GM21529 (cell line): Measurements from ENCODE around the gene CTBS.

Experiments used
- ATAC-seq: cut with Tn5 transposase; IDR thresholded peaks from one replicate; pipeline ENCODE4 v1.9.1; 2021; ENCODE audit not compliant: unreplicated experiment

Gene CTBS

GRCh38 chr1:84506729-84507453 lies 67.3 kb downstream of the CTBS start:
- ATAC-seq: no peak

- ATAC-seq: peak; percentile 83
Observed at GRCh38 chr1:84506002-84506728, 68.1 kb downstream of the CTBS start, which contains the start of the genes GNG5 and SPATA1. GNG5 (minus strand) TSS chr1:84506581; CDS start chr1:84506091, 490 bp downstream. SPATA1 (plus strand) TSS chr1:84506386; CDS start chr1:84516360, 9,974 bp downstream.

GRCh38 chr1:84505493-84506001 lies 68.7 kb downstream of the CTBS start:
- peak; percentile 35 for ATAC-seq

- no peak for ATAC-seq
Observed at GRCh38 chr1:84504580-84505492, 69.4 kb downstream of the CTBS start.

- ATAC-seq: no peak
Observed at GRCh38 chr1:84502927-84503326, 71.3 kb downstream of the CTBS start.
